Measurements from ENCODE around the gene ASCC1. TPM values are rescaled to one million over a fixed set of nuclear protein-coding genes. Genes with fewer than 3 reads are reported as not detected.

Gene ASCC1, protein sequence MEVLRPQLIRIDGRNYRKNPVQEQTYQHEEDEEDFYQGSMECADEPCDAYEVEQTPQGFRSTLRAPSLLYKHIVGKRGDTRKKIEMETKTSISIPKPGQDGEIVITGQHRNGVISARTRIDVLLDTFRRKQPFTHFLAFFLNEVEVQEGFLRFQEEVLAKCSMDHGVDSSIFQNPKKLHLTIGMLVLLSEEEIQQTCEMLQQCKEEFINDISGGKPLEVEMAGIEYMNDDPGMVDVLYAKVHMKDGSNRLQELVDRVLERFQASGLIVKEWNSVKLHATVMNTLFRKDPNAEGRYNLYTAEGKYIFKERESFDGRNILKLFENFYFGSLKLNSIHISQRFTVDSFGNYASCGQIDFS
- total RNA-seq (10 to 100 TPM; 11.7 to 26.0 (median 16.9) TPM), polyA plus RNA-seq (10 to 100 TPM in 1 of 2 donors, 1 to 10 TPM in 1; 5.4 to 10.5 TPM)

DNA sequence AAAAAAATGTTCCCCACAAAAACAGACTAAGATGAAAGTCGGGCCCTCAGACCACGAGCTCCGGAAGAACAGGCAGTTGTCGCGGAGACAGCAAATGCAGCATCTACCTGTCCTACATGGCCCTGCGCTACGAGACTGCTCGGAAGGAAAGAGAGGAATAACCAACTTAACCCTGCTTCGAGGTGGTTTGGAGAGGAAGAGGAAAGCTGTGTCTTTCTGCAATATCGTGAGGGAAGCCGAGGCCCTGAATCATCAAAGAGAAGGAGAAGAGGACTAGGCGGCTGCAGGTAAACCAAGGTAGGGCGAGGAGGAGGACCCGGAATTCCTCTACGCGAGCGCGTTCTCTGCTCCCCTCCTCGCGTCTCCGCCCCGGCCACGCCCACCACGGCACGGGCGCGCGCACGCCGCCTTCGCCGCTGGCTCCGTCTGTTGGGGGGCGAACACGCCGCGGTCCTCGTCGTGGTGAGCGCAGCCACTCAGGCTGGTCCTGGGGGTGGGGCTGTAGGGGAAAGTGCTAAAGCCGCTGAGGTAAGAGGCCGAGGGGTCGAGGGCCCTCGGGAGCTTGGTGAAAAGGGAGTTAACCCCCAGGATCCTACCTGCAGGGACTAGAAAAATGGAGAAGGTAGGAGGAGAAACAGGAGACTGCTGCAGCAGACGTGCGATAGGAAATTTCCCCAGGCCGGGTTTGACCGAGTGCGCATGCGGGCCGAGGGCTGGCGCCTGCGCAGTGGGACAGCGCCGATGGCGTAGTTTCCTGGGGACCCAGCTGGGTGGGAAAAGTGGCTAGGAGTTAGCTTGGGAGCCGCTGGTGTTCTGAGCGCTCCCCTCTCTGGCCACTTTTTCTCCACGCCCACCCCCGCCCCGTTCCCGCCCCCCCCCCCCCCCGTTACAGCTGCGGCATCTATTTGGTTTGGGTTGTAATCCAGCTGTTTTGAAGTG is at the start of gene ASCC1, which contains the start of gene ANAPC16:
ASCC1 (minus strand) TSS at position 666 of the 939 bp plus-strand sequence. CDS start 2,978 bp downstream, outside the sequence.
ANAPC16 (plus strand) TSS at position 402 of the 939 bp plus-strand sequence. CDS start 7,903 bp downstream, outside the sequence.
- peak; percentile 89 to 97 (median 94) for DNase-seq
- Histone ChIP-seq H3K27ac (peak within 1 kb of the TSS; percentile 98 to 100 (median 98)), H3K4me1 (peaks cover 19 to 33% (median 19%) of the 10 kb centered on the region in 3 donors), H3K36me3 (peaks cover 0 to 24% (median 4%) of the 10 kb centered on the region in 3 donors), H3K4me3 (peak within 1 kb of the TSS; percentile 67 to 73 (median 71)), H3K9me3 (no peaks in the 10 kb centered on the region), H3K27me3 (no peaks in the 10 kb centered on the region)
- ATAC-seq = peak; percentile 91 to 96 (median 94)
- FAIRE-seq = no peak
- TF ChIP-seq, protein P1, sequence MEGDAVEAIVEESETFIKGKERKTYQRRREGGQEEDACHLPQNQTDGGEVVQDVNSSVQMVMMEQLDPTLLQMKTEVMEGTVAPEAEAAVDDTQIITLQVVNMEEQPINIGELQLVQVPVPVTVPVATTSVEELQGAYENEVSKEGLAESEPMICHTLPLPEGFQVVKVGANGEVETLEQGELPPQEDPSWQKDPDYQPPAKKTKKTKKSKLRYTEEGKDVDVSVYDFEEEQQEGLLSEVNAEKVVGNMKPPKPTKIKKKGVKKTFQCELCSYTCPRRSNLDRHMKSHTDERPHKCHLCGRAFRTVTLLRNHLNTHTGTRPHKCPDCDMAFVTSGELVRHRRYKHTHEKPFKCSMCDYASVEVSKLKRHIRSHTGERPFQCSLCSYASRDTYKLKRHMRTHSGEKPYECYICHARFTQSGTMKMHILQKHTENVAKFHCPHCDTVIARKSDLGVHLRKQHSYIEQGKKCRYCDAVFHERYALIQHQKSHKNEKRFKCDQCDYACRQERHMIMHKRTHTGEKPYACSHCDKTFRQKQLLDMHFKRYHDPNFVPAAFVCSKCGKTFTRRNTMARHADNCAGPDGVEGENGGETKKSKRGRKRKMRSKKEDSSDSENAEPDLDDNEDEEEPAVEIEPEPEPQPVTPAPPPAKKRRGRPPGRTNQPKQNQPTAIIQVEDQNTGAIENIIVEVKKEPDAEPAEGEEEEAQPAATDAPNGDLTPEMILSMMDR (IDR thresholded peaks at IDR 0.05) = no peak
- WGBS, 2 donors = 0 to 1% methylated on average over 42 to 62 of the region's 64 CpGs
- intact Hi-C loops (cut with DNase I) = loop anchor here in 1 of 3 donors (10.0 kb wide), 1 partner anchor 81 kb away; no protein-coding TSS in a partner anchor

DNA sequence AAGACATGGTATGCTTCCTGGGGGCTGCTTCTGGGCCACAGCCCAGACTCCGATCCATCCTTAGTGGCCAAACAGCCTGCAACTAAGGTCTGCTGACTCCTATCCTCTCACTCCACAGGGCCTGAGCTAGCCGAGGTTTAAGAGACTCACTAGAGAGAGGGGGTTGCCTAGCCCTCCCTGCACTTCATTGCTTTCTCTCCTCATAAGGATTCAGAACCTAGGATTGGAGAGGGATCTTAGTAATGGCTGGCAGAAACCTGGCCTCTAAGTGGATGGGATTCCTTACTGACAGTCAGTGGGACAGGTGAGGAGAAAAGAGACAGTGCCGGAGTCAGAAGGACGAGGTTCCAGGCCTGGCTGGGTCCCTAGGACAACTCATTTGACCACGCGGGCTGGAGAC is 49.4 kb upstream of the ASCC1 start:
- intact Hi-C loops (cut with DNase I) = no loop called here
- DNase-seq (no peak), FAIRE-seq (no peak), ATAC-seq (no peak)
- 89 to 93% methylated on average over 6 of the region's 6 CpGs for WGBS, 2 donors
- H3K27me3 ChIP-seq = no peaks in the 10 kb centered on the region
- no peak overlapping the region for H3K27ac ChIP-seq
- H3K9me3 ChIP-seq = no peaks in the 10 kb centered on the region
- peaks cover 5 to 16% (median 14%) of the 10 kb centered on the region in 3 donors for H3K4me1 ChIP-seq
- H3K36me3 ChIP-seq = no peaks in the 10 kb centered on the region
- no peak overlapping the region for H3K4me3 ChIP-seq
- TF ChIP-seq, protein P1 (IDR thresholded peaks at IDR 0.05) = no peak

DNA sequence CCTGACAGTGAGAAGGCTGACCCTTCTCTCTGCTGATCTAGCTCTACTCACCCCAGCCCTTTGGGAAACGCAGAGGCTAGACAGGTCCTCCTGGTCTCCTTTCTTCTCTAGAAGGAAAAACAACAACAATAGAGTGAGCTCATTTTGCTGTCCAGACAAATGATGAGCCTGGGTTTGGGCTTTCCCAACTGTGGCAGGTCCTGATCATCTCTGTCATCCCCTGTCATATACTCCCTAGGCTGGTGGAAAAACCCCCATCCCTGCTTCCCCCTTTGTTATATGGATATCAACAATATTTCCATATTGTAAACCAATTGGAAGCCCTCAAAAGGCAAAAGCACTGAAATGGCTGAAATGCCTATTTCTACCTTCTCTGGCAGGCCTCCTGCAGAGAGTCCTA is 48.5 kb upstream of the ASCC1 start:
- H3K4me1 ChIP-seq = peaks cover 5 to 26% (median 18%) of the 10 kb centered on the region in 3 donors
- H3K36me3 ChIP-seq = no peaks in the 10 kb centered on the region
- 100% methylated on average over 1 of the region's 1 CpG for WGBS, 2 donors
- intact Hi-C loops (cut with DNase I) = no loop called here
- DNase-seq = no peak
- no peaks in the 10 kb centered on the region for H3K27me3 ChIP-seq
- no peaks in the 10 kb centered on the region for H3K9me3 ChIP-seq
- no peak for ATAC-seq
- H3K4me3 ChIP-seq = no peak overlapping the region
- TF ChIP-seq, protein P1 (IDR thresholded peaks at IDR 0.05) = no peak
- no peak for FAIRE-seq
- peak overlapping the region in 3 of 4 donors; percentile 58 to 78 (median 66) for H3K27ac ChIP-seq

DNA sequence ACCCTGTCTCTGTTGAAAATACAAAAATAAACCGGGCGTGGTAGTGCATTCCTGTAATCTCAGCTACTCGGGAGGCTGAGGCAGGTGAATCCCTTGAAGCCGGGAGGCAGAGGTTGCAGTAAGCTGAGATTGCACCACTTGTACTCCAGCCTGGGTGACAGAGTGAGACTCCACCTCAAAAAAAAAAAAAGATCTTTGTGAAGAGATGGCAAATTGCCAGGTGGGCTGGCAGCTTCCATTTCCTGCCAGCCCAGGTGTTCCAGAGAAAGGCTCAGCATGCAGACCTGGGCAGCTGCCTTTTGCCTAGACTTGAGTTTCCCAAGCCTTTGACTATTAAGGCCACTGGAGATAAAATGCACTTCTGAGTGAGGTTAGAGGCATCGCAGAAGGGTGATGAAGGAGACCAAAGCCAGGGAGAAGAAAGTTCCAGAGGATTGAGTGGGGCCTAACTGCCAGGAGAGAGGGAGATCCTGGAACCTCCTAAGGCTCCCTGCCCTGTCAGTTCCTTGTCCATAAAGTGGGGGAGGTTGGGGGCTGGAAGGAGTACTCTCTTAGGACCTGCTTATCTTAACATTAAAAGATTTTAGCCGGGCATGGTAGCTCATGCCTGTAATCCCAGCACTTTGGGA is 47.7 kb upstream of the ASCC1 start:
- ATAC-seq (peak; percentile 65 to 79 (median 71)), FAIRE-seq (no peak), DNase-seq (peak; percentile 77 to 89 (median 84))
- Histone ChIP-seq H3K4me1 (peaks cover 5 to 26% (median 18%) of the 10 kb centered on the region in 3 donors), H3K27me3 (no peaks in the 10 kb centered on the region), H3K36me3 (no peaks in the 10 kb centered on the region), H3K27ac (peak overlapping the region; percentile 58 to 87 (median 72)), H3K9me3 (no peaks in the 10 kb centered on the region), H3K4me3 (no peak overlapping the region)
- intact Hi-C loops (cut with DNase I) = no loop called here
- WGBS, 2 donors = 16 to 21% methylated on average over 6 of the region's 6 CpGs
- TF ChIP-seq, protein P1 (IDR thresholded peaks at IDR 0.05) = no peak

Data from pancreas (tissue), 10 donors.